ENCODE measurements around the gene SCN3A. TPM values are rescaled to one million over a fixed set of nuclear protein-coding genes. Genes with fewer than 3 reads are reported as not detected.

Gene SCN3A
- polyA plus RNA-seq, 4 donors: 0.14 to 0.90 (median 0.45) TPM

- no peak for DNase-seq (ENCODE audit: low read depth in 4 of 4, low spot score in 2 of 4)
These were observed 145.2 kb downstream of the SCN3A start for GRCh38 chr2:165058476-165059265.

GRCh38 chr2:165057931-165058330 is 145.9 kb downstream of the SCN3A start:
- no peak for DNase-seq (ENCODE audit: low read depth in 4 of 4, low spot score in 2 of 4)

GRCh38 chr2:165057308-165057707 is 146.5 kb downstream of the SCN3A start:
- DNase-seq (ENCODE audit: low read depth in 4 of 4, low spot score in 2 of 4): no peak

- no peak for DNase-seq (ENCODE audit: low read depth in 4 of 4, low spot score in 2 of 4)
These were observed 147.3 kb downstream of the SCN3A start for GRCh38 chr2:165056564-165056963.

- DNase-seq (ENCODE audit: low read depth in 4 of 4, low spot score in 2 of 4): no peak
These were observed 148.6 kb downstream of the SCN3A start for GRCh38 chr2:165055082-165055851.

GRCh38 chr2:165054652-165055051 is 149.2 kb downstream of the SCN3A start:
- no peak for DNase-seq (ENCODE audit: low read depth in 4 of 4, low spot score in 2 of 4)

GRCh38 chr2:165044505-165045303 is 159.1 kb downstream of the SCN3A start:
- no peak for DNase-seq (ENCODE audit: low read depth in 4 of 4, low spot score in 2 of 4)

Other genes starting within 250 kb of the SCN3A start
- gene SLC38A11, start 248.5 kb downstream of the SCN3A start, polyA plus RNA-seq (ENCODE audit: insufficient read length in 4 of 4): 10 to 100 TPM in 2 of 4 donors, 1 to 10 TPM in 2; 4.5 to 26.2 (median 10.5) TPM
- gene SCN2A, start 35.4 kb upstream of the SCN3A start, polyA plus RNA-seq (ENCODE audit: insufficient read length in 4 of 4): 1 to 10 TPM; 1.6 to 4.7 (median 2.9) TPM